DOHH2 (cell line): ENCODE results near the gene DTNB.

ENCODE experiments used
- H3F3A ChIP-seq: fragments of 200-600 bp; sonication (generic), shearing (Covaris generic); 2 replicates; pipeline ENCODE4 v1.6.0; 2016; ENCODE audit warnings: antibody characterized with exemption, mild to moderate bottlenecking; ENCODE audit not compliant: control insufficient read depth, insufficient read depth
- H3K27ac ChIP-seq: fragments of 200-600 bp; sonication (generic); 2 replicates; pipeline ENCODE4 v1.5.1; 2014; ENCODE audit warnings: low read depth, mild to moderate bottlenecking, low read length, moderate library complexity
- H3K27me3 ChIP-seq: fragments of 200-600 bp; sonication (generic); 2 replicates; pipeline ENCODE4 v1.6.1; 2014; ENCODE audit warnings: mild to moderate bottlenecking, low read length, mixed read lengths; ENCODE audit not compliant: control insufficient read depth
- H3K36me3 ChIP-seq: fragments of 200-600 bp; sonication (generic); 2 replicates; pipeline ENCODE4 v1.6.1; 2014; ENCODE audit warnings: mild to moderate bottlenecking, low read length, moderate library complexity, mixed read lengths; ENCODE audit not compliant: control insufficient read depth
- H3K4me1 ChIP-seq: fragments of 200-600 bp; sonication (generic); 2 replicates; pipeline ENCODE4 v1.6.1; 2014; ENCODE audit warnings: mild to moderate bottlenecking, low read length, mixed read lengths; ENCODE audit not compliant: control insufficient read depth
- H3K4me2 ChIP-seq: fragments of 200-600 bp; sonication (generic); 2 replicates; pipeline ENCODE4 v1.6.0; 2014; ENCODE audit warnings: mild to moderate bottlenecking, low read length, moderate library complexity
- H3K4me3 ChIP-seq: fragments of 200-600 bp; sonication (generic); 2 replicates; pipeline ENCODE4 v1.5.1; 2014; ENCODE audit warnings: mild to moderate bottlenecking, low read length, mixed read lengths
- H3K79me2 ChIP-seq: fragments of 200-600 bp; sonication (generic); 2 replicates; pipeline ENCODE4 v1.6.1; 2014; ENCODE audit warnings: mild to moderate bottlenecking, low read length, mixed read lengths; ENCODE audit not compliant: control insufficient read depth
- H3K9me2 ChIP-seq: fragments of 200-600 bp; sonication (generic); replicated peaks from 2 replicates; pipeline ENCODE4 v1.6.1; 2014; ENCODE audit warnings: mild to moderate bottlenecking, low read length, mixed read lengths; ENCODE audit not compliant: control insufficient read depth
- H3K9me3 ChIP-seq: fragments of 200-600 bp; sonication (generic); 2 replicates; pipeline ENCODE4 v1.6.1; 2014; ENCODE audit warnings: antibody characterized with exemption, low read length, mixed read lengths; ENCODE audit not compliant: control insufficient read depth, insufficient read depth
- H4K20me1 ChIP-seq: fragments of 200-600 bp; sonication (generic); 2 replicates; pipeline ENCODE4 v1.6.0; 2014; ENCODE audit warnings: low read depth, mild to moderate bottlenecking, antibody characterized with exemption, low read length, moderate library complexity; ENCODE audit not compliant: control insufficient read depth, insufficient read depth
- CTCF ChIP-seq: fragments of 200-600 bp; sonication (generic); IDR thresholded peaks from one replicate; pipeline ENCODE4 v1.5.1; 2014; ENCODE audit warnings: antibody characterized with exemption, mild to moderate bottlenecking, low read depth, low read length; ENCODE audit not compliant: poor library complexity, severe bottlenecking
- EZH2phosphoT487 ChIP-seq: fragments of 200-600 bp; sonication (generic); IDR thresholded peaks from 2 replicates; pipeline ENCODE4 v1.6.1; 2017; ENCODE audit warnings: borderline replicate concordance, mild to moderate bottlenecking, antibody characterized with exemption, low read length, moderate library complexity, mixed read lengths

The DTNB gene

GRCh38 chr2:25385910-25386309 lies 287.5 kb downstream of the DTNB start:
- Histone ChIP-seq H3K4me1 (peaks cover 28% of the 10 kb centered on the region), H3K9me2 (no peaks in the 10 kb centered on the region), H4K20me1 (no peaks in the 10 kb centered on the region), H3F3A (no peaks in the 10 kb centered on the region), H3K27ac (no peak overlapping the region), H3K36me3 (no peaks in the 10 kb centered on the region), H3K79me2 (no peaks in the 10 kb centered on the region), H3K27me3 (no peaks in the 10 kb centered on the region), H3K4me2 (no peak overlapping the region), H3K9me3 (no peaks in the 10 kb centered on the region), H3K4me3 (no peak overlapping the region)
- TF ChIP-seq EZH2phosphoT487 = no peak
- no peak for TF ChIP-seq CTCF

- Histone ChIP-seq H3K9me3 (no peaks in the 10 kb centered on the region), H3K4me1 (peaks cover 26% of the 10 kb centered on the region), H3F3A (no peaks in the 10 kb centered on the region), H3K4me3 (no peak overlapping the region), H3K9me2 (no peaks in the 10 kb centered on the region), H3K79me2 (no peaks in the 10 kb centered on the region), H3K27ac (no peak overlapping the region), H3K4me2 (no peak overlapping the region), H4K20me1 (no peaks in the 10 kb centered on the region), H3K27me3 (no peaks in the 10 kb centered on the region), H3K36me3 (no peaks in the 10 kb centered on the region)
- TF ChIP-seq EZH2phosphoT487 (no peak), CTCF (no peak)
These were observed 289.6 kb downstream of the DTNB start for GRCh38 chr2:25383806-25384205.

- no peak for TF ChIP-seq CTCF
- TF ChIP-seq EZH2phosphoT487 = no peak
- H3K4me2 ChIP-seq = no peak overlapping the region
These were observed 291.9 kb downstream of the DTNB start for GRCh38 chr2:25381502-25381901.

More at GRCh38 chr2:25381502-25381901, 291.9 kb downstream of the DTNB start:
- Histone ChIP-seq H4K20me1 (no peaks in the 10 kb centered on the region), H3K9me3 (no peaks in the 10 kb centered on the region), H3K79me2 (no peaks in the 10 kb centered on the region), H3K36me3 (no peaks in the 10 kb centered on the region), H3F3A (no peaks in the 10 kb centered on the region), H3K4me1 (peaks cover 27% of the 10 kb centered on the region), H3K27me3 (no peaks in the 10 kb centered on the region), H3K27ac (no peak overlapping the region), H3K9me2 (no peaks in the 10 kb centered on the region), H3K4me3 (no peak overlapping the region)
